ENCODE results near the gene HEATR9.

Gene HEATR9

GRCh38 chr17:35892091-35893035, 23.7 kb upstream of the HEATR9 start:
- Histone ChIP-seq H3K9me3 (ENCODE audit: insufficient read depth, low read depth, low read length) (no peaks in the 10 kb centered on the region), H3K36me3 (ENCODE audit: insufficient read depth, low read length) (no peaks in the 10 kb centered on the region), H3K4me3 (ENCODE audit: low read length, poor library complexity, severe bottlenecking) (no peak overlapping the region), H3K9ac (ENCODE audit: low read depth, low read length, poor library complexity, severe bottlenecking) (no peak overlapping the region), H2AFZ (ENCODE audit: low read length) (no peak overlapping the region), H3K4me1 (ENCODE audit: insufficient read depth, low read length, poor library complexity, severe bottlenecking) (peaks cover 17% of the 10 kb centered on the region), H3K27me3 (ENCODE audit: insufficient read depth, low read length, poor library complexity, severe bottlenecking) (no peaks in the 10 kb centered on the region), H3K9me2 (replicated peaks; ENCODE audit: low read depth, low read length) (no peaks in the 10 kb centered on the region), H3K79me2 (ENCODE audit: insufficient read depth, low read length) (no peaks in the 10 kb centered on the region), H4K20me1 (ENCODE audit: insufficient read depth, low read length, poor library complexity, severe bottlenecking) (no peaks in the 10 kb centered on the region), H3K4me2 (ENCODE audit: low read depth, low read length, poor library complexity, severe bottlenecking) (no peak overlapping the region), H3F3A (ENCODE audit: low read depth) (no peaks in the 10 kb centered on the region)
- TF ChIP-seq, protein P1, sequence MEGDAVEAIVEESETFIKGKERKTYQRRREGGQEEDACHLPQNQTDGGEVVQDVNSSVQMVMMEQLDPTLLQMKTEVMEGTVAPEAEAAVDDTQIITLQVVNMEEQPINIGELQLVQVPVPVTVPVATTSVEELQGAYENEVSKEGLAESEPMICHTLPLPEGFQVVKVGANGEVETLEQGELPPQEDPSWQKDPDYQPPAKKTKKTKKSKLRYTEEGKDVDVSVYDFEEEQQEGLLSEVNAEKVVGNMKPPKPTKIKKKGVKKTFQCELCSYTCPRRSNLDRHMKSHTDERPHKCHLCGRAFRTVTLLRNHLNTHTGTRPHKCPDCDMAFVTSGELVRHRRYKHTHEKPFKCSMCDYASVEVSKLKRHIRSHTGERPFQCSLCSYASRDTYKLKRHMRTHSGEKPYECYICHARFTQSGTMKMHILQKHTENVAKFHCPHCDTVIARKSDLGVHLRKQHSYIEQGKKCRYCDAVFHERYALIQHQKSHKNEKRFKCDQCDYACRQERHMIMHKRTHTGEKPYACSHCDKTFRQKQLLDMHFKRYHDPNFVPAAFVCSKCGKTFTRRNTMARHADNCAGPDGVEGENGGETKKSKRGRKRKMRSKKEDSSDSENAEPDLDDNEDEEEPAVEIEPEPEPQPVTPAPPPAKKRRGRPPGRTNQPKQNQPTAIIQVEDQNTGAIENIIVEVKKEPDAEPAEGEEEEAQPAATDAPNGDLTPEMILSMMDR (conservative IDR thresholded peaks at IDR 0.05; ENCODE audit: low read length) = no peak
- TF ChIP-seq EZH2phosphoT487 (IDR thresholded peaks at IDR 0.05; ENCODE audit: borderline replicate concordance) = no peak

GRCh38 chr17:35891269-35891668, 22.6 kb upstream of the HEATR9 start:
- no peak overlapping the region for H3K4me3 ChIP-seq (ENCODE audit: low read length, poor library complexity, severe bottlenecking)
- no peak overlapping the region for H2AFZ ChIP-seq (ENCODE audit: low read length)
- no peaks in the 10 kb centered on the region for H4K20me1 ChIP-seq (ENCODE audit: insufficient read depth, low read length, poor library complexity, severe bottlenecking)
- peaks cover 17% of the 10 kb centered on the region for H3K4me1 ChIP-seq (ENCODE audit: insufficient read depth, low read length, poor library complexity, severe bottlenecking)
- no peaks in the 10 kb centered on the region for H3K36me3 ChIP-seq (ENCODE audit: insufficient read depth, low read length)
- H3K9me3 ChIP-seq (ENCODE audit: insufficient read depth, low read depth, low read length) = no peaks in the 10 kb centered on the region
- H3K9ac ChIP-seq (ENCODE audit: low read depth, low read length, poor library complexity, severe bottlenecking) = no peak overlapping the region
- H3K79me2 ChIP-seq (ENCODE audit: insufficient read depth, low read length) = no peaks in the 10 kb centered on the region
- H3F3A ChIP-seq (ENCODE audit: low read depth) = no peaks in the 10 kb centered on the region
- H3K27me3 ChIP-seq (ENCODE audit: insufficient read depth, low read length, poor library complexity, severe bottlenecking) = no peaks in the 10 kb centered on the region
- no peak for TF ChIP-seq EZH2phosphoT487 (IDR thresholded peaks at IDR 0.05; ENCODE audit: borderline replicate concordance)
- TF ChIP-seq, protein P1 (conservative IDR thresholded peaks at IDR 0.05; ENCODE audit: low read length) = no peak
- H3K4me2 ChIP-seq (ENCODE audit: low read depth, low read length, poor library complexity, severe bottlenecking) = no peak overlapping the region
- H3K9me2 ChIP-seq (replicated peaks; ENCODE audit: low read depth, low read length) = no peaks in the 10 kb centered on the region

- Histone ChIP-seq H3K36me3 (ENCODE audit: insufficient read depth, low read length) (no peaks in the 10 kb centered on the region), H3K9me3 (ENCODE audit: insufficient read depth, low read depth, low read length) (no peaks in the 10 kb centered on the region), H4K20me1 (ENCODE audit: insufficient read depth, low read length, poor library complexity, severe bottlenecking) (no peaks in the 10 kb centered on the region), H3K4me3 (ENCODE audit: low read length, poor library complexity, severe bottlenecking) (no peak overlapping the region), H3K4me1 (ENCODE audit: insufficient read depth, low read length, poor library complexity, severe bottlenecking) (peaks cover 16% of the 10 kb centered on the region), H3F3A (ENCODE audit: low read depth) (no peaks in the 10 kb centered on the region), H2AFZ (ENCODE audit: low read length) (no peak overlapping the region), H3K9me2 (replicated peaks; ENCODE audit: low read depth, low read length) (no peaks in the 10 kb centered on the region), H3K9ac (ENCODE audit: low read depth, low read length, poor library complexity, severe bottlenecking) (no peak overlapping the region), H3K79me2 (ENCODE audit: insufficient read depth, low read length) (no peaks in the 10 kb centered on the region), H3K4me2 (ENCODE audit: low read depth, low read length, poor library complexity, severe bottlenecking) (no peak overlapping the region), H3K27me3 (ENCODE audit: insufficient read depth, low read length, poor library complexity, severe bottlenecking) (no peaks in the 10 kb centered on the region)
- TF ChIP-seq, protein P1 (conservative IDR thresholded peaks at IDR 0.05; ENCODE audit: low read length) = no peak
- TF ChIP-seq EZH2phosphoT487 (IDR thresholded peaks at IDR 0.05; ENCODE audit: borderline replicate concordance) = no peak
Measured at GRCh38 chr17:35890774-35891155, 22.1 kb upstream of the HEATR9 start.

Measured in Loucy (cell line).